Measurements from ENCODE around the gene SAE1.

DNA sequence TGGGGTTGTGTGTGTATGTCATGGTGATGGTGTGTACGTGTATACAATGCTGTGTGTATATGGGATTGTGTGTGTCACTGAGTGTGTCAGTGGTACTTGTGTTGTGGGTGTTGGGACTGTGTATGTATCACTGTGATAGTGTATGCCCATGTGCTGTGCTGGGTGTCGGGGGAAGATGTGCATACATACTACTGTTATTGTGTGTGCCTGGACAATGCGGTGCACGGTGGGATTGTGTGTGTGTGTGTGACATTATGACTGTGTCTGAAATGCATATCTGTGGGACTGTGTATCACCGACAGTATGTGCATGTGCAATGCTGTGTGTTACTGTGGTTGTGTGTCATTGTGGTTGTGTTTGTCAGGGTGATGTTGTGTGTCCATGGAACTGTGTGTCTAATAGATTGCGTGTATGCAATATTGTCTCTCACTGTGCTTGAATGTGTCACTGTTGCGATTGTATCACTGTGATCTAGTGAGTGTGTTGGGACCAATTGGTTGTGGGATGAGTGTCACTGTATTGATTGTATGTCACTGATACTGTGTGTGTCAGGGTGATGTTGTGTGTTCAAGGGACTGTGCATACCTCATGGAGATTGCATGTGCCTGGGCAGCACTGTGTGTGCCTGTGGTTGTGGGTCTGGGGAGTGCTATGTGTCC, 111.4 kb downstream of the SAE1 start:
- TF ChIP-seq, protein P1, sequence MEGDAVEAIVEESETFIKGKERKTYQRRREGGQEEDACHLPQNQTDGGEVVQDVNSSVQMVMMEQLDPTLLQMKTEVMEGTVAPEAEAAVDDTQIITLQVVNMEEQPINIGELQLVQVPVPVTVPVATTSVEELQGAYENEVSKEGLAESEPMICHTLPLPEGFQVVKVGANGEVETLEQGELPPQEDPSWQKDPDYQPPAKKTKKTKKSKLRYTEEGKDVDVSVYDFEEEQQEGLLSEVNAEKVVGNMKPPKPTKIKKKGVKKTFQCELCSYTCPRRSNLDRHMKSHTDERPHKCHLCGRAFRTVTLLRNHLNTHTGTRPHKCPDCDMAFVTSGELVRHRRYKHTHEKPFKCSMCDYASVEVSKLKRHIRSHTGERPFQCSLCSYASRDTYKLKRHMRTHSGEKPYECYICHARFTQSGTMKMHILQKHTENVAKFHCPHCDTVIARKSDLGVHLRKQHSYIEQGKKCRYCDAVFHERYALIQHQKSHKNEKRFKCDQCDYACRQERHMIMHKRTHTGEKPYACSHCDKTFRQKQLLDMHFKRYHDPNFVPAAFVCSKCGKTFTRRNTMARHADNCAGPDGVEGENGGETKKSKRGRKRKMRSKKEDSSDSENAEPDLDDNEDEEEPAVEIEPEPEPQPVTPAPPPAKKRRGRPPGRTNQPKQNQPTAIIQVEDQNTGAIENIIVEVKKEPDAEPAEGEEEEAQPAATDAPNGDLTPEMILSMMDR (IDR thresholded peaks at IDR 0.05): no peak
- no peak for TF ChIP-seq POLR2A (IDR thresholded peaks at IDR 0.05)
